Sigmoid colon (tissue), 7 donors: ENCODE results near the gene DCAF5. TPM values are rescaled to one million over a fixed set of nuclear protein-coding genes. Genes with fewer than 3 reads are reported as not detected.

Experiments
- DNase-seq: peaks from one replicate; pipeline ENCODE4 v3.0.0-alpha.2; 2019
- H3K27ac ChIP-seq, 4 donors: fragments of 200-600 bp; sonication (generic); one replicate each; pipeline ENCODE4 v1.5.1; 2016 to 2019; ENCODE audit warnings: mild to moderate bottlenecking in 1 of 4
- H3K27me3 ChIP-seq, 3 donors: fragments of 200-600 bp; sonication (generic); one replicate each; pipeline ENCODE4 v1.5.1; 2019; ENCODE audit warnings: mild to moderate bottlenecking in 1 of 3
- H3K36me3 ChIP-seq, 4 donors: fragments of 200-600 bp; sonication (generic); one replicate each; pipeline ENCODE4 v1.5.1; 2016 to 2019
- H3K4me1 ChIP-seq, 4 donors: fragments of 200-600 bp; sonication (generic); one replicate each; pipeline ENCODE4 v1.5.1; 2017 to 2019
- H3K4me3 ChIP-seq, 4 donors: fragments of 200-600 bp; sonication (generic); one replicate each; pipeline ENCODE4 v1.5.1; 2017 to 2019; ENCODE audit warnings: mild to moderate bottlenecking in 2 of 4, moderate library complexity in 1 of 4
- H3K9me3 ChIP-seq, 4 donors: fragments of 200-600 bp in 3 of 4; sonication (generic) in 3 of 4; one replicate each; pipeline versions ENCODE4 v1.5.1 to v1.6.1; 2013 to 2019
- CTCF ChIP-seq, 4 experiments: fragments of 450-650 bp in 3 of 4; fragments of 200-600 bp in 1 of 4; IDR thresholded peaks; one replicate each; pipeline ENCODE4 v1.5.1; 2016 to 2019; ENCODE audit warnings: antibody characterized with exemption in 4 of 4, mild to moderate bottlenecking in 3 of 4, moderate library complexity in 2 of 4
- EP300 ChIP-seq, 4 donors: sonication (generic); formaldehyde crosslinking; IDR thresholded peaks; one replicate each; pipeline ENCODE4 v1.6.1; 2017; ENCODE audit warnings: antibody characterized with exemption in 4 of 4
- POLR2A ChIP-seq, 2 donors: fragments of 450-650 bp; IDR thresholded peaks; one replicate each; pipeline ENCODE4 v1.6.1; 2016; ENCODE audit warnings: antibody characterized with exemption in 2 of 2, mild to moderate bottlenecking in 2 of 2, moderate library complexity in 2 of 2
- POLR2AphosphoS5 ChIP-seq, 4 donors: sonication (generic); formaldehyde crosslinking; IDR thresholded peaks; one replicate each; pipeline ENCODE4 v1.6.1; 2017; ENCODE audit warnings: antibody characterized with exemption in 4 of 4
- WGBS, 2 donors: extraction: QIAGEN DNeasy Blood & Tissue Kit; methylation state at CpG; one replicate each; pipeline ENCODE4 v1.1.7; 2013; 5-methylcytosine and 5-hydroxymethylcytosine counted together
- intact Hi-C: fragments of 100-400 bp; cut with DNase I; formaldehyde crosslinking; loops from one replicate; pipeline ENCODE4 v1.15.1; 2023
- polyA plus RNA-seq, 3 donors: library from polyadenylated mRNA; stranded (reverse); fragments of 200-250 nt; gene quantifications; one replicate each; pipeline ENCODE4 v1.2.3, GENCODE V29; 2013
- total RNA-seq, 4 donors: library from RNA; depleted of rRNA; stranded (reverse); fragments of >200 nt; gene quantifications; one replicate each; pipeline ENCODE4 v1.1.0, GENCODE V29; 2016
- donor health status: healthy with polysubstance abuse.
- donor health status: Bipolar disorder and iron deficiency.
- donor health status: healthy.

The DCAF5 gene
- total and polyA plus RNA-seq, 7 donors = 13.2 to 56.8 (median 36.4) TPM

GRCh38 chr14:69059658-69060623 is 93.0 kb downstream of the DCAF5 start:
- no peaks in the 10 kb centered on the region for H3K9me3 ChIP-seq
- H3K27me3 ChIP-seq = no peaks in the 10 kb centered on the region
- intact Hi-C loops = loop anchor here (5.0 kb wide), 1 partner anchor 78 kb away; no protein-coding TSS in a partner anchor
- H3K4me3 ChIP-seq = no peak overlapping the region
- H3K4me1 ChIP-seq = peaks cover 0 to 49% (median 36%) of the 10 kb centered on the region in 4 donors
- peak overlapping the region; percentile 45 to 87 (median 80) for H3K27ac ChIP-seq
- DNase-seq = peak; percentile 88
- H3K36me3 ChIP-seq = peaks cover 6 to 39% (median 16%) of the 10 kb centered on the region in 4 donors
- WGBS, 2 donors = 76 to 79% methylated on average over 8 of the region's 8 CpGs
- peak; percentile 53 to 91 (median 80) for TF ChIP-seq POLR2AphosphoS5 (IDR thresholded peaks at IDR 0.05)
- peak in 1 of 4 experiments; percentile 26 for TF ChIP-seq CTCF (IDR thresholded peaks at IDR 0.05)
- peak; percentile 25 to 90 (median 74) for TF ChIP-seq EP300 (IDR thresholded peaks at IDR 0.05)
- no peak for TF ChIP-seq POLR2A (IDR thresholded peaks at IDR 0.05)

DNA sequence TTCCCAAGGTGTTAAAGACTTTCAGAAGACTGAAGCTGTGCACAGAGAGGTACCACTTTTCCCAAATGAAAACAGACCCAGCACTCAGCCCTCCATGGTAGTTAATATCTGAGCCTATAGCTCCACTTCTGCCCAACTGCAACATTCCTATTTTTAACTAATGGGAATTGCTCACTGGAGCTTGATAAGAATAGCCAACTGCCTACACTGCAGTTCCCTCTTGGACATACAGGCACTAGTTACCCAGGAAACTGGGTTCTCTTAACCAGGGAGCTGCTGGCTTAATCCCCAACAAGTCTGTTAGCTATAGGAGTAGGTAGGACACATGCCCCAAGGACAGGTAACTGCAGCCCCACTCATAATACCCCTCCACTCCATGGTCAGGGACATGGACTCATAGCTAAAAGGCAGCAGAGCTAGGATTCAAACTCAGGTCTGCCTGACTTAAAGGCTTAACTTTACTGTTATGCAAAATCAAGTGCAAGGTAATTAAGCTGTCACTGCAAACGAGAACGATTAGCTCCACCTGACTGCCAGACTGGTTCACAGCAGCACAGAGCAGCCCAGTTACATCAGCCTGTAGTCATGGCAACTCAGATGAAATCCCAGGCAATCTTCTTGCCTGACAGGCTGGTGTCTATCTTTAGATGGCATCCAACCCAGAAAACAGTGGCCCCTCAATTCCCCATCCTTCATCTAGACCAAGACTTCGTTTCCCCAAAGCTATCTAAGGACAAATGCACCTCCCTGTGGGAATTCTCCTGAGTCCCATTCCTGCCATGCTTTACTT is 96.7 kb downstream of the DCAF5 start:
- TF ChIP-seq POLR2AphosphoS5 (IDR thresholded peaks at IDR 0.05) (peak in 2 of 4 donors; percentile 42 to 50), EP300 (IDR thresholded peaks at IDR 0.05) (peak in 1 of 4 donors; percentile 13), POLR2A (IDR thresholded peaks at IDR 0.05) (no peak)
- peak overlapping the region; percentile 43 to 87 (median 72) for H3K27ac ChIP-seq

GRCh38 chr14:69055125-69055524 is 97.8 kb downstream of the DCAF5 start:
- Histone ChIP-seq H3K9me3 (no peaks in the 10 kb centered on the region), H3K36me3 (peaks cover 4 to 39% (median 22%) of the 10 kb centered on the region in 4 donors), H3K27ac (peak overlapping the region in 2 of 4 donors; percentile 3 to 87), H3K4me3 (no peak overlapping the region), H3K4me1 (peaks cover 0 to 60% (median 52%) of the 10 kb centered on the region in 4 donors), H3K27me3 (no peaks in the 10 kb centered on the region)
- 94 to 96% methylated on average over 21 of the region's 21 CpGs for WGBS, 2 donors
- intact Hi-C loops = loop anchor here (5.0 kb wide), 1 partner anchor 73 kb away; no protein-coding TSS in a partner anchor
- no peak for DNase-seq
- TF ChIP-seq EP300 (IDR thresholded peaks at IDR 0.05) (no peak), CTCF (IDR thresholded peaks at IDR 0.05) (no peak), POLR2A (IDR thresholded peaks at IDR 0.05) (no peak), POLR2AphosphoS5 (IDR thresholded peaks at IDR 0.05) (no peak)

More for the DNA sequence above, 96.7 kb downstream of the DCAF5 start:
- H3K27me3 ChIP-seq = no peaks in the 10 kb centered on the region
- H3K9me3 ChIP-seq = no peaks in the 10 kb centered on the region
- 46 to 57% methylated on average over 3 of the region's 3 CpGs for WGBS, 2 donors
- H3K4me1 ChIP-seq = peaks cover 0 to 58% (median 47%) of the 10 kb centered on the region in 4 donors
- peaks cover 6 to 43% (median 23%) of the 10 kb centered on the region in 4 donors for H3K36me3 ChIP-seq
- intact Hi-C loops = loop anchor here (5.0 kb wide), 1 partner anchor 74 kb away; no protein-coding TSS in a partner anchor
- DNase-seq = no peak
- no peak overlapping the region for H3K4me3 ChIP-seq

DNA sequence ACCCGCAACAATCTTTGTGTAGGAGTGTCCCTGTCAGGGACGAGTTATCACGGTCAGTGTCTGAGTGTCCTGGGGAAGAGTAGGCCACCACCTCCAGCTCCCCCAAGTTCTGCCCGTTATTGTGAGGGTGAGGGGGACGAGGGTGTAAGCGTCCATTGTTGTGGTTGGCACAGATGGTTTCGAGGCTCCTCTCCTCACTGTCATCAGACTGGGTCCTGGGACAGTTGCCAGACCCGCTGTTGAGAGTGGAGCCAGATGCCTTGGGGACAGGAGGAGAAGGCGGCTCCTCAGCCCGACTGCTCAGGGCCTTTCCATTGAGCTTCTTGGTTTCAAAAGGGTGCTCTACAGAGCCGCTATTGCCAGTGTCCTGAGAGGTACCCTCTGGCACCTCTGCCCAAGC is 98.9 kb downstream of the DCAF5 start:
- Histone ChIP-seq H3K36me3 (peaks cover 4 to 39% (median 22%) of the 10 kb centered on the region in 4 donors), H3K9me3 (no peaks in the 10 kb centered on the region), H3K4me1 (peaks cover 0 to 60% (median 53%) of the 10 kb centered on the region in 4 donors), H3K27me3 (no peaks in the 10 kb centered on the region), H3K27ac (no peak overlapping the region), H3K4me3 (no peak overlapping the region)
- TF ChIP-seq CTCF (IDR thresholded peaks at IDR 0.05) (no peak), EP300 (IDR thresholded peaks at IDR 0.05) (no peak), POLR2AphosphoS5 (IDR thresholded peaks at IDR 0.05) (no peak), POLR2A (IDR thresholded peaks at IDR 0.05) (no peak)
- no peak for DNase-seq
- intact Hi-C loops = no loop called here
- WGBS, 2 donors = 92 to 97% methylated on average over 11 of the region's 11 CpGs
